ENCODE results near the gene DDX10. TPM values are rescaled to one million over a fixed set of nuclear protein-coding genes. Genes with fewer than 3 reads are reported as not detected.

DDX10 gene
- total and polyA plus RNA-seq, 3 donors from 2014 or later: 25.7 to 64.4 (median 59.2) TPM

- H3K36me3 ChIP-seq (ENCODE audit: low read depth, missing control alignments): no peaks in the 10 kb centered on the region
- H3K27ac ChIP-seq: no peak overlapping the region
- WGBS, 2 donors: 87 to 96% methylated on average over 7 of the region's 7 CpGs
- no peaks in the 10 kb centered on the region for H3K9me3 ChIP-seq
- no peak overlapping the region for H3K4me3 ChIP-seq
- intact Hi-C loops (cut with DNase I; ENCODE audit: low total_unique reads): no loop called here
- no peaks in the 10 kb centered on the region for H3K27me3 ChIP-seq
- TF ChIP-seq POLR2A (IDR thresholded peaks at IDR 0.05) (no peak), CTCF (IDR thresholded peaks at IDR 0.05) (no peak)
- no peak for DNase-seq
- H3K4me1 ChIP-seq: no peaks in the 10 kb centered on the region
These were observed 170.8 kb downstream of the DDX10 start for GRCh38 chr11:108835624-108836023.

DNA sequence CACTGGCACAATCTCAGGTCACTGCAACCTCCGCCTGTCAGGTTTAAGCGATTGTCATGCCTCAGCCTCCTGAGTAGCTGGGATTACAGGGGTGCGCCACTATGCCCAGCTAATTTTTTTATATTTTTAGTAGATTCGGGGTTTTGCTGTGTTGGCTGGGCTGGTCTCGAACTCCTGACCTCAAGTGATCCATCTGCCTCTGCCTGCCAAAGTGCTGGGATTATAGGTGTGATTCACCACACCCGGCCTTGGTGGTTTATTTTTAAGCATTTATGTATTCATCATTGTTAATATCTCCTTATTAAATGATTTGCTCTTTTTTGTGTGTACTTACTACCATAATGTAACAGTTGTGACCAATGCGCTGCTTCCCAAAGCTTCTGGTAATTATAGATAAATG is 171.7 kb downstream of the DDX10 start:
- no peaks in the 10 kb centered on the region for H3K9me3 ChIP-seq
- no peak overlapping the region for H3K4me3 ChIP-seq
- H3K36me3 ChIP-seq (ENCODE audit: low read depth, missing control alignments): no peaks in the 10 kb centered on the region
- H3K27ac ChIP-seq: no peak overlapping the region
- DNase-seq: no peak
- intact Hi-C loops (cut with DNase I; ENCODE audit: low total_unique reads): no loop called here
- no peaks in the 10 kb centered on the region for H3K27me3 ChIP-seq
- WGBS, 2 donors: 95 to 96% methylated on average over 7 of the region's 7 CpGs
- no peaks in the 10 kb centered on the region for H3K4me1 ChIP-seq
- TF ChIP-seq POLR2A (IDR thresholded peaks at IDR 0.05): no peak
- no peak for TF ChIP-seq CTCF (IDR thresholded peaks at IDR 0.05)

- Histone ChIP-seq H3K36me3 (ENCODE audit: low read depth, missing control alignments) (no peaks in the 10 kb centered on the region), H3K4me3 (no peak overlapping the region), H3K4me1 (no peaks in the 10 kb centered on the region), H3K9me3 (no peaks in the 10 kb centered on the region), H3K27me3 (no peaks in the 10 kb centered on the region), H3K27ac (no peak overlapping the region)
- TF ChIP-seq POLR2A (IDR thresholded peaks at IDR 0.05): no peak
- no peak for TF ChIP-seq CTCF (IDR thresholded peaks at IDR 0.05)
- no peak for DNase-seq
- WGBS, 2 donors: 81 to 87% methylated on average over 3 of the region's 3 CpGs
- intact Hi-C loops (cut with DNase I; ENCODE audit: low total_unique reads): no loop called here
These were observed 173.4 kb downstream of the DDX10 start for GRCh38 chr11:108838102-108838791.

DNA sequence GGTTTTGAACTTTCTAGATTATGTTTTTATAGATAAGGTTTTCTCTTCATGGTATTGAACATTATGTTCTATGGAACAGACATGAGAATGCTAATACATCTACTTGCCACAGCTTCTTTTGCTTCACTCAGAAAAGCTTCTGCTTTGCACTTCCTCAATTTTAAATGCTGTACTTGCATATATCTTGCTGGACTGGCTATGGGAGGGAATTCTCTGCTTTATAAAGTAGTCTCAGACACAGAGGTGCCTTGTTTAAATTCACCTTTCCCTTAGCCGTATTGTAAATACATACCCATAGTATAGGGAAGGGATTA is 173.9 kb downstream of the DDX10 start:
- H3K36me3 ChIP-seq (ENCODE audit: low read depth, missing control alignments): no peaks in the 10 kb centered on the region
- no peaks in the 10 kb centered on the region for H3K4me1 ChIP-seq
- no peaks in the 10 kb centered on the region for H3K27me3 ChIP-seq
- no peaks in the 10 kb centered on the region for H3K9me3 ChIP-seq
- 92 to 100% methylated on average over 1 of the region's 1 CpG for WGBS, 2 donors
- no peak for TF ChIP-seq CTCF (IDR thresholded peaks at IDR 0.05)
- no peak for TF ChIP-seq POLR2A (IDR thresholded peaks at IDR 0.05)
- H3K4me3 ChIP-seq: no peak overlapping the region
- H3K27ac ChIP-seq: no peak overlapping the region
- no peak for DNase-seq
- intact Hi-C loops (cut with DNase I; ENCODE audit: low total_unique reads): no loop called here

GRCh38 chr11:108846009-108846408 is 181.1 kb downstream of the DDX10 start:
- H3K36me3 ChIP-seq (ENCODE audit: low read depth, missing control alignments): no peaks in the 10 kb centered on the region
- TF ChIP-seq CTCF (IDR thresholded peaks at IDR 0.05) (no peak), POLR2A (IDR thresholded peaks at IDR 0.05) (no peak)
- no peak for DNase-seq
- H3K4me1 ChIP-seq: no peaks in the 10 kb centered on the region
- H3K27me3 ChIP-seq: no peaks in the 10 kb centered on the region
- H3K9me3 ChIP-seq: no peaks in the 10 kb centered on the region
- no peak overlapping the region for H3K4me3 ChIP-seq
- H3K27ac ChIP-seq: no peak overlapping the region
- intact Hi-C loops (cut with DNase I; ENCODE audit: low total_unique reads): no loop called here

Data from testis (tissue), 3 donors.